Measurements from ENCODE around the gene PAK4. TPM values are rescaled to one million over a fixed set of nuclear protein-coding genes. Genes with fewer than 3 reads are reported as not detected.

PAK4 gene
- total RNA-seq, 1 donor = 7.0 TPM

Other genes with a start within 250 kb of the PAK4 start
- gene RINL, start 247.5 kb upstream of the PAK4 start, total RNA-seq = 16.2 TPM
- gene SIRT2, start 226.2 kb upstream of the PAK4 start, total RNA-seq = 59.0 TPM
- gene NFKBIB, start 225.8 kb upstream of the PAK4 start, total RNA-seq = 22.9 TPM
- under 0.01 TPM for gene CCER2, start 213.6 kb upstream of the PAK4 start, total RNA-seq
- 37.2 TPM for gene SARS2, start 195.0 kb upstream of the PAK4 start, total RNA-seq
- 43.9 TPM for gene MRPS12, start 194.8 kb upstream of the PAK4 start, total RNA-seq
- gene FBXO17, start 150.0 kb upstream of the PAK4 start, total RNA-seq = 0.27 TPM
- 0.27 TPM for gene FBXO27, start 93.2 kb upstream of the PAK4 start, total RNA-seq
- gene ACP7, start 41.4 kb upstream of the PAK4 start, total RNA-seq = not detected
- gene NCCRP1, start 71.2 kb downstream of the PAK4 start, total RNA-seq = under 0.01 TPM
- not detected for gene SYCN, start 78.5 kb downstream of the PAK4 start, total RNA-seq
- 0.27 TPM for gene IFNL3, start 119.2 kb downstream of the PAK4 start, total RNA-seq
- gene IFNL4, start 123.1 kb downstream of the PAK4 start, total RNA-seq = 0.81 TPM
- not detected for gene IFNL2, start 142.6 kb downstream of the PAK4 start, total RNA-seq
- not detected for gene IFNL1, start 170.6 kb downstream of the PAK4 start, total RNA-seq
- 8.1 TPM for gene LRFN1, start 195.1 kb downstream of the PAK4 start, total RNA-seq
- 123 TPM for gene GMFG, start 210.3 kb downstream of the PAK4 start, total RNA-seq
- 84.8 TPM for gene SAMD4B, start 216.6 kb downstream of the PAK4 start, total RNA-seq

Data from hematopoietic multipotent progenitor cell (in vitro differentiated cells).